ENCODE measurements around the gene NELFA.

Gene NELFA

DNA sequence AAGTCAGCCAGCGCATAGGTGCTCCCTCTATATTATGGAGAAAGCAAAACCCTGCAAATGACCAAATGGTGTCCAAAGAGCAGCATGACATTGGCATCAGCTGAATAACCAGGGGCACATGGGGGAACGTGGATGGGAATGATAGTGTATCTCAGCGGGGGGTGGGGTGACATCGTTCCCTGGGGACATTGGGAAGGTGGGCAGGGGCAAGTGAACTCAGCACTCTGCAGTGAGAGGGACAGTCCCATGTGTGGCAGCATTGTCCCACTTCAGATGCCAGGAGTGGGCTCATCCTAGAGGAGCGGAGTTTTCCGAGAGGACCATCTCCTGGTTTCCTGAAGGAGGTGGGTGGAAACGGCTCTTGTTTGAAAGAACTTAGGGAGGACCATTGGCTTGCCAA lies 64.8 kb downstream of the NELFA start:
- H3K36me3 ChIP-seq = peaks cover 85% of the 10 kb centered on the region
- no peak overlapping the region for H3K4me3 ChIP-seq (ENCODE audit: low read depth, low read length)
- DNase-seq = no peak
- H3K27ac ChIP-seq = no peak overlapping the region
- H3K9me3 ChIP-seq (ENCODE audit: severe bottlenecking) = no peaks in the 10 kb centered on the region
- TF ChIP-seq, protein P1, sequence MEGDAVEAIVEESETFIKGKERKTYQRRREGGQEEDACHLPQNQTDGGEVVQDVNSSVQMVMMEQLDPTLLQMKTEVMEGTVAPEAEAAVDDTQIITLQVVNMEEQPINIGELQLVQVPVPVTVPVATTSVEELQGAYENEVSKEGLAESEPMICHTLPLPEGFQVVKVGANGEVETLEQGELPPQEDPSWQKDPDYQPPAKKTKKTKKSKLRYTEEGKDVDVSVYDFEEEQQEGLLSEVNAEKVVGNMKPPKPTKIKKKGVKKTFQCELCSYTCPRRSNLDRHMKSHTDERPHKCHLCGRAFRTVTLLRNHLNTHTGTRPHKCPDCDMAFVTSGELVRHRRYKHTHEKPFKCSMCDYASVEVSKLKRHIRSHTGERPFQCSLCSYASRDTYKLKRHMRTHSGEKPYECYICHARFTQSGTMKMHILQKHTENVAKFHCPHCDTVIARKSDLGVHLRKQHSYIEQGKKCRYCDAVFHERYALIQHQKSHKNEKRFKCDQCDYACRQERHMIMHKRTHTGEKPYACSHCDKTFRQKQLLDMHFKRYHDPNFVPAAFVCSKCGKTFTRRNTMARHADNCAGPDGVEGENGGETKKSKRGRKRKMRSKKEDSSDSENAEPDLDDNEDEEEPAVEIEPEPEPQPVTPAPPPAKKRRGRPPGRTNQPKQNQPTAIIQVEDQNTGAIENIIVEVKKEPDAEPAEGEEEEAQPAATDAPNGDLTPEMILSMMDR (IDR thresholded peaks at IDR 0.05; ENCODE audit: low read depth, low read length) = no peak
- H3K27me3 ChIP-seq (ENCODE audit: insufficient read depth, low read depth, severe bottlenecking) = no peaks in the 10 kb centered on the region

DNA sequence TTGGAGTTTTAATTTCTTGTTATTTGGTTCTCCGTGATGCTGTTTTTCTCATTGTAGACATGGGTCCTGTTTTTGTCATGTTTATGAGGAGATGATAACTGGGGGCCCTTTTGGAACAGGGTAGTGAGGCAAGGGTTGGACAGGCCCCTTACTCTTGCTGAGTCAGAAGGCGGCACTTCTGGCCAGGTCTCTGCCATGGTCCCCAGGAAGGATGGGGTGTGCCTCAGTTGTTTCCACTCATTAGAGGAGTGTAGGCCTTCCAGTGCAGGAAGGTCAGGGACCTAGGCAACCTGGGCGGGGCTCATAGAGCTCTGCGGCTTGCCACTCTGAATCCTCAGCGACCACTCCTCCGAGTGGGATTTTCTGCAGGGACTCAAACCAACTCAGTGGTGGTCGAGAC lies 68.2 kb downstream of the NELFA start:
- H3K9me3 ChIP-seq (ENCODE audit: severe bottlenecking) = no peaks in the 10 kb centered on the region
- no peak for DNase-seq
- H3K27ac ChIP-seq = no peak overlapping the region
- no peak overlapping the region for H3K4me3 ChIP-seq (ENCODE audit: low read depth, low read length)
- TF ChIP-seq, protein P1 (IDR thresholded peaks at IDR 0.05; ENCODE audit: low read depth, low read length) = no peak
- peaks cover 90% of the 10 kb centered on the region for H3K36me3 ChIP-seq
- no peaks in the 10 kb centered on the region for H3K27me3 ChIP-seq (ENCODE audit: insufficient read depth, low read depth, severe bottlenecking)

DNA sequence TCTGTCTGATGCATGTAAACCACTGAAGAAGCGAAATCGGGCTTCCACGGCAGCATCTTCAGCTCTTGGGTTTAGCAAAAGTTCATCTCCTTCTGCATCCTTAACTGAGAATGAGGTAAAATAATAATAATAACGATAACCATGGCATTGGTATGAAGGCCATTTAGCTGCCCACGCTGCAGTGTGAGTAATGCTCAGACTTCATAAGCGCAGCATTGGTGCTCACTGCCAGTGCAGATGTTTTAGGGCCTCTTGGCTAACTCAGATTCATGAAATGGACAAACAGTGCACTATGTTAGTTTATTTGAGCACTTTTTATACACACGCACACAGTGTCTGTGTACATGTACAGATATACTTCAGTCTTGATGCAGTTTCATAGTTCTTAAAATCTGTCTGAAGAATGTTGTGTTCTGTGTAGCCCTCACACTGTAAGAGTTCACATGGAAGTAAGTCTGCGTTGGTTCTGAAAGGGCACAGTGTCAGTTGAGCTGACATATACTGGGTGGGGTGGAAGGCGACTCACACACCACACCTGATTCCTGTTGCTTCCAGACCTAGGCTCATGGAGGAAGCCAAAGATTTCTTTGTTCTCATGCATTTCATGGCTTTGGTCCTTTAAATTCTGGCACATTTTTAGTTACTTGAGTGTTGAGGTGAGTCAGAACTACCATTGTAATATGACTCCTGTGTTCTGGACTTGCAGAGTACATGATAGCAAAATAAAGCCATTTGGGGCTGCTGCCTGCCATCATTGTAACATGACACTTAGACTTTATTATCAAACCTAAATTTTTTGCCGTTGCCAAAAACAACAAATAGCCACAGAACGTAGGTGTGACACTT lies 68.9 kb downstream of the NELFA start:
- no peak overlapping the region for H3K4me3 ChIP-seq (ENCODE audit: low read depth, low read length)
- H3K9me3 ChIP-seq (ENCODE audit: severe bottlenecking) = no peaks in the 10 kb centered on the region
- no peaks in the 10 kb centered on the region for H3K27me3 ChIP-seq (ENCODE audit: insufficient read depth, low read depth, severe bottlenecking)
- DNase-seq = no peak
- no peak overlapping the region for H3K27ac ChIP-seq
- peaks cover 96% of the 10 kb centered on the region for H3K36me3 ChIP-seq
- TF ChIP-seq, protein P1 (IDR thresholded peaks at IDR 0.05; ENCODE audit: low read depth, low read length) = no peak

DNA sequence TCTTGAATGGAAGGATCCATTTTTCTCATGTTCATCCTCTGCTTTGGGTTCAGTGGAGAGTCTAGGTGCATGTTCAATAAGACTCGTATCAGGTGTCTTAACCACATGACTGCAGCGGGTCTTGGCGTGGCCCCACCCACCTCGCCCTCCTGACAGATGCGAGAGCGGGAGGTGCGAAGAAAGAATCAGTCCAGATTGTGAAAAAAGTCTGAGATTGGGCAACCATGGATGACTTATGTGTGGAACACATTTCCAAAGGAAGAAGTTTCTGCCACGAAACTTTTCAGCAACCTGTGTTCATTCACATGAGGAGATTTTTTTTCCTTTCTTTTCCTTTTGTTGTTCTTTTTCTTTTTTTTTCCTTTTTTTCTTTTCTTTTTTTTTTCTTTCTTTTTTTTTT lies 70.7 kb downstream of the NELFA start:
- Histone ChIP-seq H3K27me3 (ENCODE audit: insufficient read depth, low read depth, severe bottlenecking) (no peaks in the 10 kb centered on the region), H3K9me3 (ENCODE audit: severe bottlenecking) (no peaks in the 10 kb centered on the region), H3K36me3 (peaks cover 94% of the 10 kb centered on the region), H3K27ac (no peak overlapping the region), H3K4me3 (ENCODE audit: low read depth, low read length) (no peak overlapping the region)
- TF ChIP-seq, protein P1 (IDR thresholded peaks at IDR 0.05; ENCODE audit: low read depth, low read length) = no peak
- DNase-seq = no peak

DNA sequence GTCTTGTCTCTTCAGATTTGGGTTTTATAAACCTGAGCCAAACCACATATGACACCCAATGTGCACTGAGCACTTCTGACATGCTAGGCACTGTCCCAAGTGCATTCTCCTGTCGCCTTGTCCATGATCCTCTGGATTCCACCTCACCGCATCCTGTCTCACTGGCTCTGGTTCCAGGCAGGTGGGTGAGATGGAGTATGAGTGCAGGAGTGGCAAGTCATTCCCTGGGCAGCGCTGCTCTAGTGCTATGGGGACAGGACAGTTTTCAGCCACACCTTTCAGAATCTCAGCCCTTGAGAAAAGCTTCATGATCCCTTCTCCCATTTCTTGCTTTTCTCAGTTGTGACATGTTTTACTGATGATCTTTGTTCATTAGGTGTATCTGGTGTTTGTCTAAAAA lies 71.2 kb downstream of the NELFA start:
- H3K9me3 ChIP-seq (ENCODE audit: severe bottlenecking) = no peaks in the 10 kb centered on the region
- TF ChIP-seq, protein P1 (IDR thresholded peaks at IDR 0.05; ENCODE audit: low read depth, low read length) = no peak
- H3K4me3 ChIP-seq (ENCODE audit: low read depth, low read length) = no peak overlapping the region
- H3K27ac ChIP-seq = no peak overlapping the region
- DNase-seq = no peak
- H3K27me3 ChIP-seq (ENCODE audit: insufficient read depth, low read depth, severe bottlenecking) = no peaks in the 10 kb centered on the region
- peaks cover 94% of the 10 kb centered on the region for H3K36me3 ChIP-seq

DNA sequence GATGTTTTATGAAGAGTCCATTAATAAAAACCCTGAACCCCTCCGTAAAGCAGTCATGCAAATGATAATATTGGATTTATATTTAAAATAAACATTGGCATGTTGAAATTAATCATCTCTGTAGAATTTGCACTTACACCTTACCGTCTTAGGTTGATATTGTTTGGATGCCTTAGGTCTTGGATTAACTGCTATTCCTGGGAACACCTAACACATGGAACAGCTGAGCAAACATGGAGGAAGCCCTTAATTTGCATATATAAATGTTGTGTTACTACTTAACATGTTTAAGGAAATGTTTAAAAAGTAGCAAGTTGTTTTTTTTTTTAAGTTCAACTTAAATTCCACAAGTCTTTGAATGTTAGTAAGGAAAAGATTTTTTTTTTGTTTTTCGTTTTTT lies 75.1 kb downstream of the NELFA start:
- no peak overlapping the region for H3K27ac ChIP-seq
- DNase-seq = no peak
- TF ChIP-seq, protein P1 (IDR thresholded peaks at IDR 0.05; ENCODE audit: low read depth, low read length) = no peak
- H3K36me3 ChIP-seq = peaks cover 94% of the 10 kb centered on the region
- no peak overlapping the region for H3K4me3 ChIP-seq (ENCODE audit: low read depth, low read length)
- H3K27me3 ChIP-seq (ENCODE audit: insufficient read depth, low read depth, severe bottlenecking) = no peaks in the 10 kb centered on the region
- H3K9me3 ChIP-seq (ENCODE audit: severe bottlenecking) = no peaks in the 10 kb centered on the region
